Fibroblast of lung (primary cell): ENCODE data around the gene ESR2.

Experiments used
- CTCF ChIP-seq, 2 donors: IDR thresholded peaks in 1 of 2; conservative IDR thresholded peaks in 1 of 2; 1 replicate in 1 of 2; 2 replicates in 1 of 2; pipeline ENCODE4 v1.5.1; 2011 to 2012; ENCODE audit warnings: low read length in 2 of 2, control low read depth in 1 of 2, inconsistent platforms in 1 of 2, low read depth in 1 of 2, mild to moderate bottlenecking in 1 of 2
- EZH2 ChIP-seq: IDR thresholded peaks from 2 replicates; pipeline ENCODE4 v1.5.1; 2012; ENCODE audit warnings: low read length, control low read depth, mild to moderate bottlenecking; ENCODE audit errors: missing control alignments

- TF ChIP-seq CTCF (conservative IDR thresholded peaks at IDR 0.05 in 1 of 2, IDR thresholded peaks at IDR 0.05 in 1 of 2; ENCODE audit: low read depth in 1 of 2, low read length in 2 of 2) (no peak), EZH2 (no peak)
Measured at GRCh38 chr14:64118892-64119291, 175.3 kb downstream of the ESR2 start.
